Upper lobe of left lung (tissue), 6 donors: ENCODE results near the gene NEDD4L. TPM values are rescaled to one million over a fixed set of nuclear protein-coding genes. Genes with fewer than 3 reads are reported as not detected.

Experiments used
- ATAC-seq, 2 donors: fragments of 200-7000 bp; cut with Tn5 transposase; one replicate each; pipeline ENCODE4 v1.9.1; 2022; ENCODE audit warnings: mild to moderate bottlenecking in 2 of 2, moderate library complexity in 2 of 2; ENCODE audit not compliant: low FRiP score in 2 of 2
- DNase-seq, 2 donors: peaks; one replicate each; pipeline ENCODE4 v3.0.0-alpha.2; 2019 to 2020
- H3K27ac ChIP-seq, 4 donors: fragments of 200-600 bp; sonication (generic); one replicate each; pipeline ENCODE4 v1.5.1; 2016 to 2019
- H3K27me3 ChIP-seq, 4 donors: fragments of 200-600 bp; sonication (generic); one replicate each; pipeline ENCODE4 v1.5.1; 2017 to 2019
- H3K36me3 ChIP-seq, 4 donors: fragments of 200-600 bp; sonication (generic); one replicate each; pipeline ENCODE4 v1.5.1; 2016 to 2019
- H3K4me1 ChIP-seq, 4 donors: fragments of 200-600 bp; sonication (generic); one replicate each; pipeline ENCODE4 v1.5.1; 2018 to 2019
- H3K4me3 ChIP-seq, 4 donors: fragments of 200-600 bp; sonication (generic); one replicate each; pipeline ENCODE4 v1.5.1; 2017 to 2019; ENCODE audit warnings: mild to moderate bottlenecking in 2 of 4, moderate library complexity in 1 of 4
- H3K9me3 ChIP-seq, 4 donors: fragments of 200-600 bp; sonication (generic); one replicate each; pipeline ENCODE4 v1.5.1; 2018 to 2019
- EP300 ChIP-seq, 4 donors: sonication (generic); formaldehyde crosslinking; IDR thresholded peaks; one replicate each; pipeline ENCODE4 v1.5.1; 2017; ENCODE audit warnings: antibody characterized with exemption in 4 of 4, control low read depth in 2 of 4
- POLR2A ChIP-seq, 4 donors: fragments of 450-650 bp; IDR thresholded peaks; one replicate each; pipeline ENCODE4 v1.5.1; 2016 to 2017; ENCODE audit warnings: antibody characterized with exemption in 4 of 4, mild to moderate bottlenecking in 2 of 4
- POLR2AphosphoS5 ChIP-seq, 2 donors: sonication (generic); formaldehyde crosslinking; IDR thresholded peaks; one replicate each; pipeline ENCODE4 v1.5.1; 2017; ENCODE audit warnings: antibody characterized with exemption in 2 of 2
- WGBS, 2 donors: methylation state at CpG; one replicate each; pipeline ENCODE4 v1.1.5; 2017 to 2018; 5-methylcytosine and 5-hydroxymethylcytosine counted together
- total RNA-seq, 6 donors: library from RNA; depleted of rRNA in 4 of 6; stranded (reverse); fragments of >200 nt in 4 of 6; gene quantifications; one replicate each; pipeline versions ENCODE4 v1.1.0 to v1.2.1, GENCODE V29; 2016 to 2021
- TF ChIP-seq, protein P1 (sequence below), 6 experiments: fragments of 450-650 bp in 4 of 6; fragments of 200-600 bp in 2 of 6; sonication (generic) in 2 of 6; IDR thresholded peaks; one replicate each; pipeline ENCODE4 v1.5.1; 2016 to 2019; ENCODE audit warnings: antibody characterized with exemption in 6 of 6
- donor health status: DM: no; HTN: no; CAD: no; lungs with moderate emphysema.
- donor health status: DM: no; HTN: yes; CAD: no; lungs with severe emphysema.

The NEDD4L gene
- total RNA-seq, 6 donors from 2014 or later: 148 to 491 (median 300) TPM

DNA sequence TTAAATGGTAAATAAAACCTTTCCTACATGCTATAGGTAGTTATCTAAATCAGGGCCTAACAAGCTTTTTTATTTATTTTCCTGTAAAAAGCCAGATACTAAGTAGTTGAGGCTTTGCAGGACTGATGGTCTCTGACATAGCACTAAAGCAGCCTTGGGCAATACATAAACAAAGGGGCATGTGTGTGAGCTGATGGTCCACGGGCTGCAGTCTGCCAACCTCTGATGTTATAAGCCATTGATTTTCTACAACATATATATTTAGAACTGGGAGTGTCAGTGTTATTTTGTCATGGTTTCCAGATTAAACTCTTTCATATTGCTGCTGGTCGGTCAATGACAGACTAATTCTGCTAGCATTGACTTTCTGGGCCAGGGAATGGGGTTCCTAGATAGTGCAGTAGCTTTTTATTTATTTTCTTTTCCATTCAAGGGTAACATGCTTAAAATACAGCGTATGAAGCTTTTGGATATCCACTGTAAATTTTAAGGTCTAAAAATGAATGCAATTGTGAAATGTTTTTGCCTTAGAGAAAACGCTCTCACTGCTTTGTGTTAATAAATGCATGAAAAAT lies 134.0 kb downstream of the NEDD4L start:
- Histone ChIP-seq H3K36me3 (no peaks in the 10 kb centered on the region), H3K27ac (peak overlapping the region in 2 of 4 donors; percentile 39 to 60), H3K9me3 (no peaks in the 10 kb centered on the region), H3K4me1 (peaks cover 27 to 55% (median 36%) of the 10 kb centered on the region in 4 donors), H3K27me3 (no peaks in the 10 kb centered on the region), H3K4me3 (no peak overlapping the region)
- TF ChIP-seq POLR2A (IDR thresholded peaks at IDR 0.05) (no peak), POLR2AphosphoS5 (IDR thresholded peaks at IDR 0.05) (no peak), EP300 (IDR thresholded peaks at IDR 0.05) (no peak)
- TF ChIP-seq, protein P1, sequence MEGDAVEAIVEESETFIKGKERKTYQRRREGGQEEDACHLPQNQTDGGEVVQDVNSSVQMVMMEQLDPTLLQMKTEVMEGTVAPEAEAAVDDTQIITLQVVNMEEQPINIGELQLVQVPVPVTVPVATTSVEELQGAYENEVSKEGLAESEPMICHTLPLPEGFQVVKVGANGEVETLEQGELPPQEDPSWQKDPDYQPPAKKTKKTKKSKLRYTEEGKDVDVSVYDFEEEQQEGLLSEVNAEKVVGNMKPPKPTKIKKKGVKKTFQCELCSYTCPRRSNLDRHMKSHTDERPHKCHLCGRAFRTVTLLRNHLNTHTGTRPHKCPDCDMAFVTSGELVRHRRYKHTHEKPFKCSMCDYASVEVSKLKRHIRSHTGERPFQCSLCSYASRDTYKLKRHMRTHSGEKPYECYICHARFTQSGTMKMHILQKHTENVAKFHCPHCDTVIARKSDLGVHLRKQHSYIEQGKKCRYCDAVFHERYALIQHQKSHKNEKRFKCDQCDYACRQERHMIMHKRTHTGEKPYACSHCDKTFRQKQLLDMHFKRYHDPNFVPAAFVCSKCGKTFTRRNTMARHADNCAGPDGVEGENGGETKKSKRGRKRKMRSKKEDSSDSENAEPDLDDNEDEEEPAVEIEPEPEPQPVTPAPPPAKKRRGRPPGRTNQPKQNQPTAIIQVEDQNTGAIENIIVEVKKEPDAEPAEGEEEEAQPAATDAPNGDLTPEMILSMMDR (IDR thresholded peaks at IDR 0.05): no peak
- ATAC-seq: no peak
- 78 to 84% methylated on average over 4 of the region's 4 CpGs for whole genome bisulfite sequencing, 2 donors
- no peak for DNase-seq

DNA sequence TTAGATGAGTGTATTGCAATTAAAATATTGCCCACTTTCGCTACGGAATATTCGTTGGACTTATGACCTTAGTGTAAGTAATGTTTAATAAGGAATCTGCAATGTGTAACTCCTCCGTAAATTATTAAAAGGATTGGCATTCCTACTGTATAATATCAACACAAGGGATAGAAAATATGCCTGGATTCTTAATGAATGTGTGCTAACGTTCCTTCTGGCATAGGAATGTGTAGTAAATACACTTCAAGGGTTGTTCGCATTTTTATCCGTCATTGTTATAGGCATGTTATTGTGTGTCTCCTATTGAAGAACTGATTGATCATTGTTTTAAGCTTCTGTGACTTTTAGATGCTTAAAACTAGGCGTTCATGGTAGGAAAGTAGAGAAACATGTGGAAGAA lies 134.5 kb downstream of the NEDD4L start:
- no peak for DNase-seq
- peak overlapping the region in 1 of 4 donors; percentile 19 for H3K27ac ChIP-seq
- no peaks in the 10 kb centered on the region for H3K36me3 ChIP-seq
- H3K27me3 ChIP-seq: no peaks in the 10 kb centered on the region
- TF ChIP-seq EP300 (IDR thresholded peaks at IDR 0.05) (no peak), POLR2AphosphoS5 (IDR thresholded peaks at IDR 0.05) (no peak), POLR2A (IDR thresholded peaks at IDR 0.05) (no peak)
- TF ChIP-seq, protein P1 (IDR thresholded peaks at IDR 0.05): no peak
- H3K4me3 ChIP-seq: no peak overlapping the region
- H3K4me1 ChIP-seq: peaks cover 27 to 56% (median 38%) of the 10 kb centered on the region in 4 donors
- ATAC-seq: no peak
- no peaks in the 10 kb centered on the region for H3K9me3 ChIP-seq
- 45 to 62% methylated on average over 8 of the region's 8 CpGs for WGBS, 2 donors

DNA sequence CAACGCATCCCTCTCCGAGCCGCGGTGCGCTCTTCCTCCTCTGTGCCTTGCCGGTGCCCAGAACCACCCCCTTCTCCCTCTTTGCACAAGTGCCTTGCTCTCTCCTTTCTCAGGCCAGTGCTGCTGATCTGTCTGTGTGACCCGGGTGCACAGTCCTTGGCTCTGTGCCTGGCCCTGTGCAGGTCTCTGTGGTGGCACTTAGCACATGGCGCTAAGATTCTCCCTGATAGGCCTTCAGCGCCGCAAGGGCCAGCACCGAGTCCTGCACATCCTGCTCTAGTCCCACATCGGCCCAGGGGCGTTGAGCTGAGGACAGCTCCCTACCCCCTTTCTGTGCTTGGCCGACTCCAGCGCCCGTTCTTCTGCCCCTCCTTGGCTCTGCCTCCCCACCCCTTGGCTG lies 136.1 kb downstream of the NEDD4L start:
- Histone ChIP-seq H3K4me1 (peaks cover 27 to 56% (median 36%) of the 10 kb centered on the region in 4 donors), H3K36me3 (no peaks in the 10 kb centered on the region), H3K27ac (no peak overlapping the region), H3K9me3 (no peaks in the 10 kb centered on the region), H3K27me3 (no peaks in the 10 kb centered on the region), H3K4me3 (no peak overlapping the region)
- DNase-seq (peak in 1 of 2 donors; percentile 38), ATAC-seq (no peak)
- WGBS, 2 donors: 85 to 88% methylated on average over 16 of the region's 16 CpGs
- no peak for TF ChIP-seq POLR2A (IDR thresholded peaks at IDR 0.05)
- no peak for TF ChIP-seq EP300 (IDR thresholded peaks at IDR 0.05)
- TF ChIP-seq, protein P1 (IDR thresholded peaks at IDR 0.05): no peak
- no peak for TF ChIP-seq POLR2AphosphoS5 (IDR thresholded peaks at IDR 0.05)

DNA sequence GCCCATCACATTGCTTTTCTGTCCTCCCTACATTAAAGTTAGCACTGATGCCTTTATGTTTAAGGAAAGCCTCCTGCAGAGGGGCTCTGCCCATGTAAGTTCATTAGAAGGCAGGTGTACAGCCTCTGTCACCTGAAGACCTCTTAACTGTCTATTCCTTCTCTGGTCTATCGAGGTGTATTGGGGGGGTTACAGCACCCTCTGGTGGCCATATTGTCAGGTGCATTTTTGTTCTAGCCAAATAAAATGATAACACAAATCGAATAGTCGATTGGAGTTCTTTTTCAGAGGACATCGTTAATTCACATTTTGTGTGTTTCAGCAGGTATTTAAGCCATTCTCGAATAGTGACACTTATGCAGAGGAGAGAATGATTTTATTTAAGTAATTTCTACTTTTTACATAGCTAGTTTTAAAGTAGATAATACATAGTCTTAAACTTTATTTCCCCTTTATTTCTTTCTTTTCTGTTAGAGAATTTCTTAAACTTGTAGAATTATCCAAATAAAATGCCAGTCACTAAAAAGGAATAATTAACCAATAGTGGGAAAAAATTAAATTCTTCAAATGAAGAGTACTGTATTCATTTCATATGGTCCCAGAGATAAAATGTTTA lies 136.8 kb downstream of the NEDD4L start:
- H3K27ac ChIP-seq: no peak overlapping the region
- no peak for TF ChIP-seq POLR2AphosphoS5 (IDR thresholded peaks at IDR 0.05)
- TF ChIP-seq POLR2A (IDR thresholded peaks at IDR 0.05): no peak
- no peak for TF ChIP-seq EP300 (IDR thresholded peaks at IDR 0.05)
- TF ChIP-seq, protein P1 (IDR thresholded peaks at IDR 0.05): peak; percentile 56 to 81 (median 76)
- H3K27me3 ChIP-seq: no peaks in the 10 kb centered on the region
- WGBS, 2 donors: 23 to 28% methylated on average over 5 of the region's 5 CpGs
- H3K36me3 ChIP-seq: no peaks in the 10 kb centered on the region
- no peak overlapping the region for H3K4me3 ChIP-seq
- H3K4me1 ChIP-seq: peaks cover 25 to 50% (median 32%) of the 10 kb centered on the region in 4 donors
- no peaks in the 10 kb centered on the region for H3K9me3 ChIP-seq
- DNase-seq (peak in 1 of 2 donors; percentile 30), ATAC-seq (peak in 1 of 2 donors; percentile 36)
